CD4-positive, alpha-beta T cell treated with Interleukin-4 for 1 hour (primary cell): ENCODE measurements around the gene KHDRBS2.

Experiments
- DNase-seq, 2 donors: peaks; one replicate each; pipeline ENCODE4 v3.0.0-alpha.2; 2020 to 2022

Gene KHDRBS2

GRCh38 chr6:62174548-62174947 lies 111.5 kb downstream of the KHDRBS2 start:
- DNase-seq, result no peak

GRCh38 chr6:62167736-62168135 lies 118.3 kb downstream of the KHDRBS2 start:
- no peak for DNase-seq

GRCh38 chr6:62162858-62163257 lies 123.2 kb downstream of the KHDRBS2 start:
- no peak for DNase-seq

- DNase-seq, result no peak
These were observed 133.2 kb downstream of the KHDRBS2 start for GRCh38 chr6:62152796-62153195.

- no peak for DNase-seq
These were observed 135.9 kb downstream of the KHDRBS2 start for GRCh38 chr6:62150048-62150663.

- DNase-seq, result no peak
These were observed 138.8 kb downstream of the KHDRBS2 start for GRCh38 chr6:62146954-62147853.

GRCh38 chr6:62129127-62129526 lies 156.9 kb downstream of the KHDRBS2 start:
- no peak for DNase-seq

- DNase-seq, result no peak
These were observed 166.6 kb downstream of the KHDRBS2 start for GRCh38 chr6:62119401-62119800.

- DNase-seq, result no peak
These were observed 182.7 kb downstream of the KHDRBS2 start for GRCh38 chr6:62103186-62103859.

- DNase-seq, result no peak
These were observed 183.6 kb downstream of the KHDRBS2 start for GRCh38 chr6:62102387-62102786.

- no peak for DNase-seq
These were observed 195.4 kb downstream of the KHDRBS2 start for GRCh38 chr6:62090442-62091229.

GRCh38 chr6:62089781-62090180 lies 196.2 kb downstream of the KHDRBS2 start:
- DNase-seq, result no peak

GRCh38 chr6:62086047-62086446 lies 200.0 kb downstream of the KHDRBS2 start:
- no peak for DNase-seq

- no peak for DNase-seq
These were observed 210.2 kb downstream of the KHDRBS2 start for GRCh38 chr6:62075869-62076268.

GRCh38 chr6:62059901-62060300 lies 226.1 kb downstream of the KHDRBS2 start:
- no peak for DNase-seq

- DNase-seq, result no peak
These were observed 228.7 kb downstream of the KHDRBS2 start for GRCh38 chr6:62057300-62057699.

GRCh38 chr6:62045502-62045901 lies 240.5 kb downstream of the KHDRBS2 start:
- no peak for DNase-seq

GRCh38 chr6:62043084-62043483 lies 242.9 kb downstream of the KHDRBS2 start:
- DNase-seq, result no peak

GRCh38 chr6:62042429-62042828 lies 243.6 kb downstream of the KHDRBS2 start:
- no peak for DNase-seq

GRCh38 chr6:62039605-62040004 lies 246.4 kb downstream of the KHDRBS2 start:
- no peak for DNase-seq

- DNase-seq, result no peak
These were observed 248.6 kb downstream of the KHDRBS2 start for GRCh38 chr6:62037445-62037844.

- no peak for DNase-seq
These were observed 250.1 kb downstream of the KHDRBS2 start for GRCh38 chr6:62035952-62036351.

GRCh38 chr6:62013719-62014118 lies 272.3 kb downstream of the KHDRBS2 start:
- DNase-seq, result no peak
